Astrocyte (in vitro differentiated cells and primary cell): ENCODE data around the gene TPST2.

ENCODE experiments used
- EZH2 ChIP-seq: IDR thresholded peaks from 2 replicates; pipeline ENCODE4 v1.6.1; 2012; ENCODE audit warnings: mild to moderate bottlenecking, low read length, inconsistent platforms; ENCODE audit not compliant: insufficient read depth
- TF ChIP-seq, protein P1 (sequence below): IDR thresholded peaks from 2 replicates; pipeline ENCODE4 v1.5.1; 2011; ENCODE audit warnings: low read depth, mild to moderate bottlenecking, inconsistent platforms, low read length, moderate library complexity; ENCODE audit not compliant: insufficient read depth

DNA sequence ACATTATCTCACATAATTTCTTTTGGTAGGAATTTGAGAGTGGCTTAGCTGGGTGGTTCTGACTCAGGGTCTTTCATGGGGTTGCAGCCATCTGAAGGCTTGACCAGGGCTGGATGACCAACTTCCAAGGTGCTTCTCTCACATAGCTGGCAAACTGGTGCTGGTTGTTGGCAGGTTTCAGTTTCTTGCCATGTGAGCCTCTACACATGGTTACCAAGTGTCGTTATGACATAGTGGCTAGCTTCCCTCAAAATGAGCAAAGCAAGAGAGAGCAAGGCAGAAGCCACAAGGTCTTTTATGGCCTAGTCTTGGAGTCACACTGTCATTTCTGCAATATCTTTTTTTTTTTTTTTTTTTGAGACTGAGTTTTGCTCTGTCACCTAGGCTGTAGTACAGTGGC, 73.4 kb downstream of the TPST2 start:
- TF ChIP-seq, protein P1, sequence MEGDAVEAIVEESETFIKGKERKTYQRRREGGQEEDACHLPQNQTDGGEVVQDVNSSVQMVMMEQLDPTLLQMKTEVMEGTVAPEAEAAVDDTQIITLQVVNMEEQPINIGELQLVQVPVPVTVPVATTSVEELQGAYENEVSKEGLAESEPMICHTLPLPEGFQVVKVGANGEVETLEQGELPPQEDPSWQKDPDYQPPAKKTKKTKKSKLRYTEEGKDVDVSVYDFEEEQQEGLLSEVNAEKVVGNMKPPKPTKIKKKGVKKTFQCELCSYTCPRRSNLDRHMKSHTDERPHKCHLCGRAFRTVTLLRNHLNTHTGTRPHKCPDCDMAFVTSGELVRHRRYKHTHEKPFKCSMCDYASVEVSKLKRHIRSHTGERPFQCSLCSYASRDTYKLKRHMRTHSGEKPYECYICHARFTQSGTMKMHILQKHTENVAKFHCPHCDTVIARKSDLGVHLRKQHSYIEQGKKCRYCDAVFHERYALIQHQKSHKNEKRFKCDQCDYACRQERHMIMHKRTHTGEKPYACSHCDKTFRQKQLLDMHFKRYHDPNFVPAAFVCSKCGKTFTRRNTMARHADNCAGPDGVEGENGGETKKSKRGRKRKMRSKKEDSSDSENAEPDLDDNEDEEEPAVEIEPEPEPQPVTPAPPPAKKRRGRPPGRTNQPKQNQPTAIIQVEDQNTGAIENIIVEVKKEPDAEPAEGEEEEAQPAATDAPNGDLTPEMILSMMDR = no peak
- TF ChIP-seq EZH2 = no peak
